Medulla oblongata (tissue), 1 donor: ENCODE measurements around the gene DNAJC18.
A peak's percentile ranks its signal among the peaks of the same experiment; 100 is the strongest.

Experiments
- DNase-seq: peaks from one replicate; pipeline ENCODE4 v3.0.0-alpha.2; 2015; ENCODE audit errors: extremely low spot score

Gene DNAJC18

GRCh38 chr5:139403787-139404483, 35.4 kb downstream of the DNAJC18 start, which contains the start of gene SPATA24:
SPATA24 (minus strand) TSS chr5:139404089; CDS start chr5:139404060, 29 bp downstream.
- peak; percentile 98 for DNase-seq

- no peak for DNase-seq
Measured at GRCh38 chr5:139403418-139403786, 35.9 kb downstream of the DNAJC18 start.

GRCh38 chr5:139402561-139403158, 36.7 kb downstream of the DNAJC18 start:
- DNase-seq, result no peak

- no peak for DNase-seq
Measured at GRCh38 chr5:139401546-139401945, 37.8 kb downstream of the DNAJC18 start.

GRCh38 chr5:139399501-139400121, 39.7 kb downstream of the DNAJC18 start:
- DNase-seq, result no peak

GRCh38 chr5:139397921-139398320, 41.4 kb downstream of the DNAJC18 start:
- DNase-seq, result no peak

GRCh38 chr5:139396691-139397090, 42.6 kb downstream of the DNAJC18 start:
- no peak for DNase-seq

GRCh38 chr5:139395844-139396640, 43.3 kb downstream of the DNAJC18 start:
- DNase-seq, result no peak

GRCh38 chr5:139394654-139395566, 44.4 kb downstream of the DNAJC18 start, which contains the start of gene PROB1:
PROB1 (minus strand) TSS chr5:139395104; CDS start chr5:139395081, 23 bp downstream.
- no peak for DNase-seq

GRCh38 chr5:139394123-139394653, 45.1 kb downstream of the DNAJC18 start:
- DNase-seq, result no peak

- DNase-seq, result no peak
Measured at GRCh38 chr5:139393497-139394122, 45.7 kb downstream of the DNAJC18 start.

- no peak for DNase-seq
Measured at GRCh38 chr5:139392678-139393496, 46.4 kb downstream of the DNAJC18 start.

- no peak for DNase-seq
Measured at GRCh38 chr5:139392324-139392677, 47.0 kb downstream of the DNAJC18 start.

- DNase-seq, result no peak
Measured at GRCh38 chr5:139391570-139392323, 47.6 kb downstream of the DNAJC18 start.

GRCh38 chr5:139390639-139391569, 48.4 kb downstream of the DNAJC18 start:
- no peak for DNase-seq

- DNase-seq, result no peak
Measured at GRCh38 chr5:139389701-139390638, 49.4 kb downstream of the DNAJC18 start, which contains the start of gene MZB1. MZB1 (minus strand) TSS chr5:139389913; CDS start chr5:139389856, 57 bp downstream.
